SK-N-SH (cell line): ENCODE results near the gene SNED1. TPM values are rescaled to one million over a fixed set of nuclear protein-coding genes. Genes with fewer than 3 reads are reported as not detected.

Experiments
- CTCF ChIA-PET: fragments of 300-600, 350-600 bp; formaldehyde crosslinking; extraction: SDS; loops from one replicate; lab custom pipeline; 2021; lab: Yijun Ruan, JAX
- POLR2A ChIA-PET: fragments of 350-600 bp; sonication (Branson Sonifier 250); formaldehyde crosslinking; extraction: SDS; loops from one replicate; lab custom pipeline; 2020; ENCODE audit warnings: antibody characterized with exemption, inconsistent platforms; lab: Yijun Ruan, JAX
- DNase-seq: peaks from one replicate; pipeline ENCODE4 v3.0.0; 2012
- H2AFZ ChIP-seq: fragments of 200-600 bp; sonication (generic); 2 replicates; pipeline ENCODE4 v1.8.1; 2016; ENCODE audit warnings: antibody characterized with exemption, mild to moderate bottlenecking, low read depth
- H3F3A ChIP-seq: fragments of 200-600 bp; sonication (generic); replicated peaks from 2 replicates; pipeline ENCODE3; 2016; ENCODE audit warnings: antibody characterized with exemption, mild to moderate bottlenecking; ENCODE audit not compliant: insufficient read depth
- H3K27ac ChIP-seq, 2 experiments: fragments of 200-500 bp in 1 of 2; fragments of 200-600 bp in 1 of 2; sonication (Bioruptor generic) in 1 of 2; sonication (generic), shearing (Covaris generic) in 1 of 2; 2 replicates each; pipeline versions ENCODE4 v1.5.1 to v1.6.1; 2014 to 2016; ENCODE audit warnings: low read depth in 2 of 2, inconsistent platforms in 1 of 2, low read length in 1 of 2, mild to moderate bottlenecking in 1 of 2, mixed read lengths in 1 of 2
- H3K27me3 ChIP-seq: fragments of 200-600 bp; sonication (generic), shearing (Covaris generic); 2 replicates; pipeline ENCODE4 v1.6.1; 2016; ENCODE audit warnings: mixed run types; ENCODE audit not compliant: insufficient read depth
- H3K36me3 ChIP-seq, 2 experiments: fragments of 200-500 bp in 1 of 2; fragments of 200-600 bp in 1 of 2; sonication (Bioruptor generic) in 1 of 2; sonication (generic) in 1 of 2; replicated peaks in 1 of 2; 2 replicates each; pipeline versions ENCODE3 to v1.5.1; 2014 to 2016; ENCODE audit warnings: low read length in 1 of 2, mild to moderate bottlenecking in 1 of 2; ENCODE audit not compliant: insufficient read depth in 2 of 2, control insufficient read depth in 1 of 2
- H3K4me1 ChIP-seq, 2 experiments: fragments of 200-500 bp in 1 of 2; fragments of 200-600 bp in 1 of 2; sonication (Bioruptor generic) in 1 of 2; sonication (generic), shearing (Covaris generic) in 1 of 2; 2 replicates each; pipeline versions ENCODE4 v1.5.1 to v1.6.1; 2014 to 2016; ENCODE audit warnings: low read depth in 1 of 2, low read length in 1 of 2, mixed run types in 1 of 2; ENCODE audit not compliant: insufficient read depth in 2 of 2, control insufficient read depth in 1 of 2
- H3K4me2 ChIP-seq: fragments of 200-600 bp; sonication (generic), shearing (Covaris generic); 2 replicates; pipeline ENCODE4 v1.6.1; 2017; ENCODE audit warnings: mixed run types
- H3K4me3 ChIP-seq, 2 experiments: fragments of 200-500 bp in 1 of 2; fragments of 200-600 bp in 1 of 2; sonication (Bioruptor generic) in 1 of 2; sonication (generic), shearing (Covaris generic) in 1 of 2; 2 replicates each; pipeline versions ENCODE4 v1.5.1 to v1.8.1; 2014 to 2016; ENCODE audit warnings: low read depth in 2 of 2, inconsistent platforms in 1 of 2, low read length in 1 of 2, mild to moderate bottlenecking in 1 of 2, mixed read lengths in 1 of 2, moderate library complexity in 1 of 2
- H3K79me2 ChIP-seq: fragments of 200-600 bp; sonication (generic); 2 replicates; pipeline ENCODE4 v1.8.1; 2017; ENCODE audit warnings: mild to moderate bottlenecking; ENCODE audit not compliant: insufficient read depth
- H3K9ac ChIP-seq: fragments of 200-600 bp; sonication (generic); 2 replicates; pipeline ENCODE4 v1.6.1; 2017; ENCODE audit warnings: mixed run types
- H3K9me2 ChIP-seq: fragments of 200-600 bp; sonication (generic); 2 replicates; pipeline ENCODE4 v1.6.1; 2017; ENCODE audit warnings: mixed run types
- H3K9me3 ChIP-seq: fragments of 200-600 bp; sonication (generic); 2 replicates; pipeline ENCODE4 v1.6.1; 2017; ENCODE audit warnings: mixed run types, mild to moderate bottlenecking, moderate library complexity
- H4K20me1 ChIP-seq: fragments of 200-600 bp; sonication (generic); 2 replicates; pipeline ENCODE4 v1.6.1; 2017; ENCODE audit warnings: mild to moderate bottlenecking, mixed run types; ENCODE audit not compliant: insufficient read depth
- EZH2phosphoT487 ChIP-seq: fragments of 200-600 bp; sonication (generic); IDR thresholded peaks from 2 replicates; pipeline ENCODE4 v1.6.1; 2017; ENCODE audit warnings: low read depth, mixed run types, mild to moderate bottlenecking, antibody characterized with exemption, moderate library complexity, borderline replicate concordance
- FOSL2 ChIP-seq: IDR thresholded peaks from 2 replicates; pipeline ENCODE4 v1.4.0; 2012; ENCODE audit warnings: low read depth, mild to moderate bottlenecking, moderate library complexity, borderline replicate concordance
- FOXJ3 ChIP-seq: sonication (generic); formaldehyde crosslinking; IDR thresholded peaks from 2 replicates; pipeline ENCODE4 v1.5.1; 2020; ENCODE audit warnings: mild to moderate bottlenecking, missing genetic modification reagents
- JUND ChIP-seq: IDR thresholded peaks from 2 replicates; pipeline ENCODE4 v1.4.0; 2012
- MEF2A ChIP-seq: IDR thresholded peaks from 2 replicates; pipeline ENCODE4 v1.4.0; 2012; ENCODE audit warnings: low read depth, borderline replicate concordance
- MXI1 ChIP-seq: IDR thresholded peaks from 2 replicates; pipeline ENCODE4 v1.6.1; 2012; ENCODE audit warnings: mild to moderate bottlenecking, low read depth, low read length, improper control_type of control experiment
- NFIC ChIP-seq: IDR thresholded peaks from 2 replicates; pipeline ENCODE4 v1.4.0; 2012; ENCODE audit warnings: borderline replicate concordance
- NRF1 ChIP-seq: IDR thresholded peaks from 2 replicates; pipeline ENCODE4 v1.6.1; 2012; ENCODE audit warnings: low read depth, mild to moderate bottlenecking, low read length
- RAD21 ChIP-seq: IDR thresholded peaks from 2 replicates; pipeline ENCODE4 v1.6.1; 2012; ENCODE audit warnings: mild to moderate bottlenecking, low read length
- RXRA ChIP-seq: IDR thresholded peaks from 2 replicates; pipeline ENCODE4 v1.4.0; 2012; ENCODE audit warnings: low read depth, mild to moderate bottlenecking, borderline replicate concordance
- TCF12 ChIP-seq: IDR thresholded peaks from 2 replicates; pipeline ENCODE4 v1.4.0; 2012
- TEAD4 ChIP-seq: IDR thresholded peaks from 2 replicates; pipeline ENCODE4 v1.4.0; 2012; ENCODE audit warnings: mild to moderate bottlenecking, borderline replicate concordance; ENCODE audit not compliant: insufficient read depth
- YY1 ChIP-seq: IDR thresholded peaks from 2 replicates; pipeline ENCODE4 v1.4.0; 2012; ENCODE audit warnings: low read depth, mild to moderate bottlenecking
- WGBS: methylation state at CpG from one replicate; pipeline ENCODE4 v1.1.6; 2017; ENCODE audit warnings: low lambda C conversion rate; 5-methylcytosine and 5-hydroxymethylcytosine counted together
- polyA plus RNA-seq, 3 experiments: library from polyadenylated mRNA; depleted of rRNA; stranded (reverse); fragments of >200 nt; gene quantifications; 2 replicates each; pipeline ENCODE4 v1.2.3, GENCODE V29; 2012
- TF ChIP-seq, protein P1 (sequence below): IDR thresholded peaks from 2 replicates; pipeline ENCODE4 v1.4.0; 2012; ENCODE audit warnings: low read depth, borderline replicate concordance
- TF ChIP-seq, protein P2 (sequence below): IDR thresholded peaks from 2 replicates; pipeline ENCODE4 v1.4.0; 2012; ENCODE audit warnings: low read depth
- TF ChIP-seq, protein P3 (sequence below): IDR thresholded peaks from 2 replicates; pipeline ENCODE4 v1.6.1; 2012; ENCODE audit warnings: mild to moderate bottlenecking, low read depth, low read length, moderate library complexity
- TF ChIP-seq, protein P4 (sequence below): fragments of 200-600 bp; sonication (generic); IDR thresholded peaks from 2 replicates; pipeline ENCODE4 v1.6.1; 2017; ENCODE audit warnings: antibody characterized with exemption, mild to moderate bottlenecking, moderate library complexity
- TF ChIP-seq, protein P5 (sequence below): IDR thresholded peaks from 2 replicates; pipeline ENCODE4 v1.4.0; 2012; ENCODE audit warnings: low read depth, borderline replicate concordance

SNED1 gene
- polyA plus RNA-seq, 1 of the 3 experiments (the other 2 are of a cell fraction): 0.03 TPM

DNA sequence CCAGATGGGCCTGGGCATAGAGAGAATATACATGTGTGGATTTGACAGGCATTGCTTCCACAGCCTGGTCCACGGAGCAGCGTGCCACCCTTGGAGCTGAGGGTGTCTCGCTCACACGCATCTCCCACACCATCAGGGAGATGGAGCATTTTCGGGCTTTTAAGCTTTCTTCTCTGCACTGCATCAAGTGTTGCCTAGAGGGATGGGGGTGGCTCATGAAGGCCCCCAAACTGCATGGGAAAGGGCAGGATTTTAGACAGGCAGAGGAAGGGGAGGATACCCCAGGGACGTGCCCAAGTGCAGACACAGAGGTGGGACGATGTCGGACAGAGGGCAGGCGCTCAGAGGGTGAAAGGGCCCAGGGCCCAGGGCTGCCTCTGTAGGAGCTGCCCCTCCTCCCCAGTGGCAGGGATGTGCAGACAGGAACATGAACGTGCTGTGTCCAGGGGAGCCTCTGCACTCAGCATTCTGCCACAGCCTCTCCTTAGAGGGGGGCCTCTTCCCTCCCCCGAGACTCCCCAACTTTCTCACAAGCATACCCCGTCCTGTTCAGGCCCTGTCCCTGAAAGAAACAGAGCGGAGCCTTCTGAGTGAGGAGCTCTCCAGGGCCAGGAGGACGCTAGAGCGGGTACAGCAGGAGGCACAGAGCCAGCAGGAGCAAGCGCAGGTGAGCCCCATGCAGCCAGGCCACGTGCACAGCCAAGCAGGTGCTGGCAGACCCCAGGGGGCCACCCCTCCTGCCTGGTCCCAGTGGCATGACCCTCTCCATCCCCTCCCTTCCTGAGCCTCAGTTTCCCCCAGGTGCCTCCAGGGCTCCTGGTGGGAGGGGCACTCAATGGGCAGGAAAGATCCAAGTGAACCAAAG lies 42.9 kb upstream of the SNED1 start:
- Histone ChIP-seq H3K4me1 (peaks cover 0 to 52% of the 10 kb centered on the region in 2 experiments; a peak in 1 of 4 replicates), H3K4me3 (no peak overlapping the region), H3K9ac (no peak overlapping the region), H2AFZ (no peak overlapping the region), H3K27me3 (no peaks in the 10 kb centered on the region), H3K27ac (peak overlapping the region in 1 of 2 experiments; percentile 44; a peak in 1 of 4 replicates), H3K9me2 (no peaks in the 10 kb centered on the region), H3K79me2 (no peaks in the 10 kb centered on the region), H4K20me1 (no peaks in the 10 kb centered on the region), H3K4me2 (no peak overlapping the region), H3K36me3 (no peaks in the 10 kb centered on the region), H3F3A (no peaks in the 10 kb centered on the region), H3K9me3 (no peaks in the 10 kb centered on the region)
- CTCF ChIA-PET: interaction anchor here (0.5 to 2.1 kb wide), 8 partner anchors 9 to 149 kb away, joined by 3 to 12 read pairs (median 3); no protein-coding TSS in a partner anchor
- DNase-seq: peak; percentile 41
- WGBS: 52% methylated on average over 12 of the region's 17 CpGs
- TF ChIP-seq YY1 (no peak), JUND (no peak), RAD21 (no peak), FOSL2 (no peak), FOXJ3 (no peak), TCF12 (no peak), EZH2phosphoT487 (no peak), MEF2A (no peak), NRF1 (no peak), RXRA (no peak), MXI1 (no peak), NFIC (no peak), TEAD4 (no peak)
- TF ChIP-seq, protein P1, sequence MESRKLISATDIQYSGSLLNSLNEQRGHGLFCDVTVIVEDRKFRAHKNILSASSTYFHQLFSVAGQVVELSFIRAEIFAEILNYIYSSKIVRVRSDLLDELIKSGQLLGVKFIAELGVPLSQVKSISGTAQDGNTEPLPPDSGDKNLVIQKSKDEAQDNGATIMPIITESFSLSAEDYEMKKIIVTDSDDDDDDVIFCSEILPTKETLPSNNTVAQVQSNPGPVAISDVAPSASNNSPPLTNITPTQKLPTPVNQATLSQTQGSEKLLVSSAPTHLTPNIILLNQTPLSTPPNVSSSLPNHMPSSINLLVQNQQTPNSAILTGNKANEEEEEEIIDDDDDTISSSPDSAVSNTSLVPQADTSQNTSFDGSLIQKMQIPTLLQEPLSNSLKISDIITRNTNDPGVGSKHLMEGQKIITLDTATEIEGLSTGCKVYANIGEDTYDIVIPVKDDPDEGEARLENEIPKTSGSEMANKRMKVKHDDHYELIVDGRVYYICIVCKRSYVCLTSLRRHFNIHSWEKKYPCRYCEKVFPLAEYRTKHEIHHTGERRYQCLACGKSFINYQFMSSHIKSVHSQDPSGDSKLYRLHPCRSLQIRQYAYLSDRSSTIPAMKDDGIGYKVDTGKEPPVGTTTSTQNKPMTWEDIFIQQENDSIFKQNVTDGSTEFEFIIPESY: no peak
- TF ChIP-seq, protein P2, sequence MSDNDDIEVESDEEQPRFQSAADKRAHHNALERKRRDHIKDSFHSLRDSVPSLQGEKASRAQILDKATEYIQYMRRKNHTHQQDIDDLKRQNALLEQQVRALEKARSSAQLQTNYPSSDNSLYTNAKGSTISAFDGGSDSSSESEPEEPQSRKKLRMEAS: no peak
- TF ChIP-seq, protein P3, sequence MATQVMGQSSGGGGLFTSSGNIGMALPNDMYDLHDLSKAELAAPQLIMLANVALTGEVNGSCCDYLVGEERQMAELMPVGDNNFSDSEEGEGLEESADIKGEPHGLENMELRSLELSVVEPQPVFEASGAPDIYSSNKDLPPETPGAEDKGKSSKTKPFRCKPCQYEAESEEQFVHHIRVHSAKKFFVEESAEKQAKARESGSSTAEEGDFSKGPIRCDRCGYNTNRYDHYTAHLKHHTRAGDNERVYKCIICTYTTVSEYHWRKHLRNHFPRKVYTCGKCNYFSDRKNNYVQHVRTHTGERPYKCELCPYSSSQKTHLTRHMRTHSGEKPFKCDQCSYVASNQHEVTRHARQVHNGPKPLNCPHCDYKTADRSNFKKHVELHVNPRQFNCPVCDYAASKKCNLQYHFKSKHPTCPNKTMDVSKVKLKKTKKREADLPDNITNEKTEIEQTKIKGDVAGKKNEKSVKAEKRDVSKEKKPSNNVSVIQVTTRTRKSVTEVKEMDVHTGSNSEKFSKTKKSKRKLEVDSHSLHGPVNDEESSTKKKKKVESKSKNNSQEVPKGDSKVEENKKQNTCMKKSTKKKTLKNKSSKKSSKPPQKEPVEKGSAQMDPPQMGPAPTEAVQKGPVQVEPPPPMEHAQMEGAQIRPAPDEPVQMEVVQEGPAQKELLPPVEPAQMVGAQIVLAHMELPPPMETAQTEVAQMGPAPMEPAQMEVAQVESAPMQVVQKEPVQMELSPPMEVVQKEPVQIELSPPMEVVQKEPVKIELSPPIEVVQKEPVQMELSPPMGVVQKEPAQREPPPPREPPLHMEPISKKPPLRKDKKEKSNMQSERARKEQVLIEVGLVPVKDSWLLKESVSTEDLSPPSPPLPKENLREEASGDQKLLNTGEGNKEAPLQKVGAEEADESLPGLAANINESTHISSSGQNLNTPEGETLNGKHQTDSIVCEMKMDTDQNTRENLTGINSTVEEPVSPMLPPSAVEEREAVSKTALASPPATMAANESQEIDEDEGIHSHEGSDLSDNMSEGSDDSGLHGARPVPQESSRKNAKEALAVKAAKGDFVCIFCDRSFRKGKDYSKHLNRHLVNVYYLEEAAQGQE: no peak
- TF ChIP-seq, protein P4, sequence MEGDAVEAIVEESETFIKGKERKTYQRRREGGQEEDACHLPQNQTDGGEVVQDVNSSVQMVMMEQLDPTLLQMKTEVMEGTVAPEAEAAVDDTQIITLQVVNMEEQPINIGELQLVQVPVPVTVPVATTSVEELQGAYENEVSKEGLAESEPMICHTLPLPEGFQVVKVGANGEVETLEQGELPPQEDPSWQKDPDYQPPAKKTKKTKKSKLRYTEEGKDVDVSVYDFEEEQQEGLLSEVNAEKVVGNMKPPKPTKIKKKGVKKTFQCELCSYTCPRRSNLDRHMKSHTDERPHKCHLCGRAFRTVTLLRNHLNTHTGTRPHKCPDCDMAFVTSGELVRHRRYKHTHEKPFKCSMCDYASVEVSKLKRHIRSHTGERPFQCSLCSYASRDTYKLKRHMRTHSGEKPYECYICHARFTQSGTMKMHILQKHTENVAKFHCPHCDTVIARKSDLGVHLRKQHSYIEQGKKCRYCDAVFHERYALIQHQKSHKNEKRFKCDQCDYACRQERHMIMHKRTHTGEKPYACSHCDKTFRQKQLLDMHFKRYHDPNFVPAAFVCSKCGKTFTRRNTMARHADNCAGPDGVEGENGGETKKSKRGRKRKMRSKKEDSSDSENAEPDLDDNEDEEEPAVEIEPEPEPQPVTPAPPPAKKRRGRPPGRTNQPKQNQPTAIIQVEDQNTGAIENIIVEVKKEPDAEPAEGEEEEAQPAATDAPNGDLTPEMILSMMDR: no peak
- TF ChIP-seq, protein P5, sequence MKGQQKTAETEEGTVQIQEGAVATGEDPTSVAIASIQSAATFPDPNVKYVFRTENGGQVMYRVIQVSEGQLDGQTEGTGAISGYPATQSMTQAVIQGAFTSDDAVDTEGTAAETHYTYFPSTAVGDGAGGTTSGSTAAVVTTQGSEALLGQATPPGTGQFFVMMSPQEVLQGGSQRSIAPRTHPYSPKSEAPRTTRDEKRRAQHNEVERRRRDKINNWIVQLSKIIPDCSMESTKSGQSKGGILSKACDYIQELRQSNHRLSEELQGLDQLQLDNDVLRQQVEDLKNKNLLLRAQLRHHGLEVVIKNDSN: no peak
- POLR2A ChIA-PET: interaction anchor here (0.6 kb wide), 1 partner anchor 390 kb away, joined by 3 read pairs; no protein-coding TSS in a partner anchor
